C4-2B (cell line): ENCODE results near the gene GLE1.

ENCODE experiments used
- ZFX ChIP-seq: fragments of 450-650 bp; IDR thresholded peaks from 2 replicates; pipeline ENCODE4 v1.6.1; 2017
- TF ChIP-seq, protein P1 (sequence below): fragments of 450-650 bp; conservative IDR thresholded peaks from 2 replicates; pipeline ENCODE4 v1.5.1; 2017; ENCODE audit warnings: mild to moderate bottlenecking

GRCh38 chr9:128532581-128532980 is 28.1 kb downstream of the GLE1 start:
- TF ChIP-seq, protein P1, sequence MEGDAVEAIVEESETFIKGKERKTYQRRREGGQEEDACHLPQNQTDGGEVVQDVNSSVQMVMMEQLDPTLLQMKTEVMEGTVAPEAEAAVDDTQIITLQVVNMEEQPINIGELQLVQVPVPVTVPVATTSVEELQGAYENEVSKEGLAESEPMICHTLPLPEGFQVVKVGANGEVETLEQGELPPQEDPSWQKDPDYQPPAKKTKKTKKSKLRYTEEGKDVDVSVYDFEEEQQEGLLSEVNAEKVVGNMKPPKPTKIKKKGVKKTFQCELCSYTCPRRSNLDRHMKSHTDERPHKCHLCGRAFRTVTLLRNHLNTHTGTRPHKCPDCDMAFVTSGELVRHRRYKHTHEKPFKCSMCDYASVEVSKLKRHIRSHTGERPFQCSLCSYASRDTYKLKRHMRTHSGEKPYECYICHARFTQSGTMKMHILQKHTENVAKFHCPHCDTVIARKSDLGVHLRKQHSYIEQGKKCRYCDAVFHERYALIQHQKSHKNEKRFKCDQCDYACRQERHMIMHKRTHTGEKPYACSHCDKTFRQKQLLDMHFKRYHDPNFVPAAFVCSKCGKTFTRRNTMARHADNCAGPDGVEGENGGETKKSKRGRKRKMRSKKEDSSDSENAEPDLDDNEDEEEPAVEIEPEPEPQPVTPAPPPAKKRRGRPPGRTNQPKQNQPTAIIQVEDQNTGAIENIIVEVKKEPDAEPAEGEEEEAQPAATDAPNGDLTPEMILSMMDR: no peak
- TF ChIP-seq ZFX: no peak
